ENCODE measurements around the gene VSTM2B. TPM values are rescaled to one million over a fixed set of nuclear protein-coding genes. Genes with fewer than 3 reads are reported as not detected.

VSTM2B gene
- total and polyA plus RNA-seq, 2 of the 13 experiments (the other 11 are each of a cell fraction or from before 2014, with no cell fraction given) = not detected

DNA sequence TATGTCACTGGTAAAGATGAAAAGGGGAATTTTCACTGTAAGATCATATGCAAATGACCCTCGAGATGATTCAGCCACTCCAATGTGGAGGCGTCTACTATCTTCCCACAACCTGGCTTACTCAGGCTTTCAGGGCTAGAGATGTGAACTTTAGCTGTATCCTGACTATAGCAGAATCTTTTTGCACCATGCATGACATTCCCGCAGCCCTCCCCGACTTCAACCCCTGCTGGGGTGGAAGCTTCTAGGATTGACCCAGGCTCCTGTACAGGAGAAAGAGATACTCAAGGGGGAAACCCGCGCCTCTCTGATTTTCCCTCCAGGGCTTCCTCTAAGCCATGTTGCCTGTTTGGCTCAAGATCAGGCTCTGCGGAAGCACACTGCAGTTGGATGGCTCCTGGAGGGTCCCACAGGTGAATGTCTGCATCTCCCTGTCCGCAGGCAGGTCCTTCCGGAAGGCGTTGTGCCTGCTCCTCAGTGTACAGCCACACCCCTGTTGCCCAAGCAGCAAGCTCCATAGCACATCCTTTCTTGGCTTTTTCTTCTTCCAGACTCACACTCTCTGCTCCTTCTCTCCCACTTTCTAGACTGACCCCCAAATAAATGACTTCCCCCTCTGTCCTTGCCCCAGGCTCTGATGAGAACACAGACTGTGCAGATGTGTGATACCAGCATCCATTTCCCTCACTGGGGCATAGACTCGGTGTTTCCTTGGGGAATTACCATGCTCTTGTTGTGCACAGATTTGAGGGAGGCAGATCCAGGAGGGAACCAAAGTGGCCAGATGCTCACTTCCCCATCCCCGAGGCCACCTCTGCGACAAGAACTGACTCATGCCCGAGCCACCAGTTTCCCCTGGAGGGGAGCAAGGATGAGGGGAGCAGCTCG, 51.2 kb downstream of the VSTM2B start:
- Histone ChIP-seq H3K9me3 (ENCODE audit: low read length) (no peaks in the 10 kb centered on the region), H3K4me2 (ENCODE audit: low read depth, low read length) (no peak overlapping the region), H3K9ac (ENCODE audit: insufficient read depth, low read depth, low read length) (no peak overlapping the region), H3K36me3 (replicated peaks in 1 of 2; ENCODE audit: control insufficient read depth in 1 of 2, insufficient read depth in 2 of 2, low read length in 2 of 2) (no peaks in the 10 kb centered on the region), H3K27ac (ENCODE audit: extremely low read length, insufficient read depth, low read length) (no peak overlapping the region), H3K4me1 (ENCODE audit: insufficient read depth, low read length) (no peaks in the 10 kb centered on the region), H3K79me2 (ENCODE audit: insufficient read depth, low read length) (no peaks in the 10 kb centered on the region), H3K4me3 (replicated peaks in 1 of 3; ENCODE audit: insufficient read depth in 1 of 3, low read depth in 2 of 3, low read length in 3 of 3) (no peak overlapping the region), H2AFZ (ENCODE audit: low read length) (no peak overlapping the region), H3K27me3 (ENCODE audit: control insufficient read depth in 1 of 2, insufficient read depth in 2 of 2, low read length in 2 of 2) (peaks cover 1 to 21% of the 10 kb centered on the region in 2 experiments), H4K20me1 (ENCODE audit: insufficient read depth, low read length) (no peaks in the 10 kb centered on the region)
- ATAC-seq = no peak
- in situ Hi-C loops (cut with HindIII; ENCODE audit: extremely low pct_ligation_motif_present, low pct_unique_long_range_greater_than_20kb) = no loop called here
- intact Hi-C loops (cut with micrococcal nuclease; ENCODE audit: unreplicated experiment) = no loop called here
- CTCF ChIA-PET (ENCODE audit: low intra/inter-chr PET ratio, low total read pairs) = no interaction called here
- TF ChIP-seq STAT5B (CRISPR knock-in tag; IDR thresholded peaks at IDR 0.05) (no peak), YY1 (IDR thresholded peaks at IDR 0.05; ENCODE audit: insufficient read depth, insufficient replicate concordance, low read depth, low read length) (no peak)
- TF ChIP-seq, protein P1, sequence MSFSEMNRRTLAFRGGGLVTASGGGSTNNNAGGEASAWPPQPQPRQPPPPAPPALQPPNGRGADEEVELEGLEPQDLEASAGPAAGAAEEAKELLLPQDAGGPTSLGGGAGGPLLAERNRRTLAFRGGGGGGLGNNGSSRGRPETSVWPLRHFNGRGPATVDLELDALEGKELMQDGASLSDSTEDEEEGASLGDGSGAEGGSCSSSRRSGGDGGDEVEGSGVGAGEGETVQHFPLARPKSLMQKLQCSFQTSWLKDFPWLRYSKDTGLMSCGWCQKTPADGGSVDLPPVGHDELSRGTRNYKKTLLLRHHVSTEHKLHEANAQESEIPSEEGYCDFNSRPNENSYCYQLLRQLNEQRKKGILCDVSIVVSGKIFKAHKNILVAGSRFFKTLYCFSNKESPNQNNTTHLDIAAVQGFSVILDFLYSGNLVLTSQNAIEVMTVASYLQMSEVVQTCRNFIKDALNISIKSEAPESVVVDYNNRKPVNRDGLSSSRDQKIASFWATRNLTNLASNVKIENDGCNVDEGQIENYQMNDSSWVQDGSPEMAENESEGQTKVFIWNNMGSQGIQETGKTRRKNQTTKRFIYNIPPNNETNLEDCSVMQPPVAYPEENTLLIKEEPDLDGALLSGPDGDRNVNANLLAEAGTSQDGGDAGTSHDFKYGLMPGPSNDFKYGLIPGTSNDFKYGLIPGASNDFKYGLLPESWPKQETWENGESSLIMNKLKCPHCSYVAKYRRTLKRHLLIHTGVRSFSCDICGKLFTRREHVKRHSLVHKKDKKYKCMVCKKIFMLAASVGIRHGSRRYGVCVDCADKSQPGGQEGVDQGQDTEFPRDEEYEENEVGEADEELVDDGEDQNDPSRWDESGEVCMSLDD (CRISPR knock-in tag; IDR thresholded peaks at IDR 0.05; ENCODE audit: borderline replicate concordance) = no peak
- no peak for DNase-seq (ENCODE audit: low spot score)
- WGBS (ENCODE audit: low lambda C conversion rate) = 29% methylated on average over 10 of the region's 15 CpGs
- FAIRE-seq = no peak
- BruUV-seq (replicated peaks) = no TSS peak
- POLR2A ChIA-PET = no interaction called here

DNA sequence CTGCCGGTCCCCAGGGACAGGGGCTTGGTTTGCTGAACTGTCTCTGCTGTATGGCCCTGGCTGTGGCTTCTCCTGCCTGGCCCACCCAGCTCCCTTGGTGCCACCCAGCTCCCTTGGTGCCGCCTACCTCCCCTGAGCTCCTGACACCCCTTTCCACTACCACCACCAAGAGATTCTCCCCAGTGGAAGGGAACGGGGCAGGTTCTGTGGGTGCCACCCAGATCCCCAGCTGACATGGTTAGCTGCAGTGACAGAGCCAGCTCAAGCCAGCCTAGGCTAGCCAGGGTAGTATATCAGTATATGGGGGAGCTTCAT, 51.8 kb downstream of the VSTM2B start:
- Histone ChIP-seq H3K36me3 (replicated peaks in 1 of 2; ENCODE audit: control insufficient read depth in 1 of 2, insufficient read depth in 2 of 2, low read length in 2 of 2) (no peaks in the 10 kb centered on the region), H3K27ac (ENCODE audit: extremely low read length, insufficient read depth, low read length) (no peak overlapping the region), H3K9me3 (ENCODE audit: low read length) (no peaks in the 10 kb centered on the region), H3K4me2 (ENCODE audit: low read depth, low read length) (no peak overlapping the region), H3K9ac (ENCODE audit: insufficient read depth, low read depth, low read length) (no peak overlapping the region), H3K79me2 (ENCODE audit: insufficient read depth, low read length) (no peaks in the 10 kb centered on the region), H2AFZ (ENCODE audit: low read length) (no peak overlapping the region), H3K4me1 (ENCODE audit: insufficient read depth, low read length) (no peaks in the 10 kb centered on the region), H4K20me1 (ENCODE audit: insufficient read depth, low read length) (no peaks in the 10 kb centered on the region), H3K27me3 (ENCODE audit: control insufficient read depth in 1 of 2, insufficient read depth in 2 of 2, low read length in 2 of 2) (peaks cover 1 to 21% of the 10 kb centered on the region in 2 experiments), H3K4me3 (replicated peaks in 1 of 3; ENCODE audit: insufficient read depth in 1 of 3, low read depth in 2 of 3, low read length in 3 of 3) (no peak overlapping the region)
- no peak for FAIRE-seq
- ChIA-PET POLR2A (no interaction called here), CTCF (ENCODE audit: low intra/inter-chr PET ratio, low total read pairs) (no interaction called here)
- 0% methylated on average over 2 of the region's 3 CpGs for WGBS (ENCODE audit: low lambda C conversion rate)
- in situ Hi-C loops (cut with HindIII; ENCODE audit: extremely low pct_ligation_motif_present, low pct_unique_long_range_greater_than_20kb) (no loop called here), intact Hi-C loops (cut with micrococcal nuclease; ENCODE audit: unreplicated experiment) (no loop called here)
- ATAC-seq = no peak
- no TSS peak for BruUV-seq (replicated peaks)
- DNase-seq (ENCODE audit: low spot score) = no peak
- TF ChIP-seq SIN3A (IDR thresholded peaks at IDR 0.05; ENCODE audit: borderline replicate concordance, low read depth, low read length) (no peak), ISX (CRISPR knock-in tag; conservative IDR thresholded peaks at IDR 0.05) (no peak), ZNF766 (CRISPR knock-in tag; IDR thresholded peaks at IDR 0.05; ENCODE audit: borderline replicate concordance) (no peak), ZNF296 (CRISPR knock-in tag; conservative IDR thresholded peaks at IDR 0.05) (no peak), NR1H2 (CRISPR knock-in tag; IDR thresholded peaks at IDR 0.05; ENCODE audit: borderline replicate concordance, low read depth) (no peak), MBNL3 (CRISPR knock-in tag; conservative IDR thresholded peaks at IDR 0.05) (no peak)
- TF ChIP-seq, protein P2, sequence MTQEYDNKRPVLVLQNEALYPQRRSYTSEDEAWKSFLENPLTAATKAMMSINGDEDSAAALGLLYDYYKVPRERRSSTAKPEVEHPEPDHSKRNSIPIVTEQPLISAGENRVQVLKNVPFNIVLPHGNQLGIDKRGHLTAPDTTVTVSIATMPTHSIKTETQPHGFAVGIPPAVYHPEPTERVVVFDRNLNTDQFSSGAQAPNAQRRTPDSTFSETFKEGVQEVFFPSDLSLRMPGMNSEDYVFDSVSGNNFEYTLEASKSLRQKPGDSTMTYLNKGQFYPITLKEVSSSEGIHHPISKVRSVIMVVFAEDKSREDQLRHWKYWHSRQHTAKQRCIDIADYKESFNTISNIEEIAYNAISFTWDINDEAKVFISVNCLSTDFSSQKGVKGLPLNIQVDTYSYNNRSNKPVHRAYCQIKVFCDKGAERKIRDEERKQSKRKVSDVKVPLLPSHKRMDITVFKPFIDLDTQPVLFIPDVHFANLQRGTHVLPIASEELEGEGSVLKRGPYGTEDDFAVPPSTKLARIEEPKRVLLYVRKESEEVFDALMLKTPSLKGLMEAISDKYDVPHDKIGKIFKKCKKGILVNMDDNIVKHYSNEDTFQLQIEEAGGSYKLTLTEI (CRISPR knock-in tag; conservative IDR thresholded peaks at IDR 0.05) = no peak
- TF ChIP-seq, protein P3, sequence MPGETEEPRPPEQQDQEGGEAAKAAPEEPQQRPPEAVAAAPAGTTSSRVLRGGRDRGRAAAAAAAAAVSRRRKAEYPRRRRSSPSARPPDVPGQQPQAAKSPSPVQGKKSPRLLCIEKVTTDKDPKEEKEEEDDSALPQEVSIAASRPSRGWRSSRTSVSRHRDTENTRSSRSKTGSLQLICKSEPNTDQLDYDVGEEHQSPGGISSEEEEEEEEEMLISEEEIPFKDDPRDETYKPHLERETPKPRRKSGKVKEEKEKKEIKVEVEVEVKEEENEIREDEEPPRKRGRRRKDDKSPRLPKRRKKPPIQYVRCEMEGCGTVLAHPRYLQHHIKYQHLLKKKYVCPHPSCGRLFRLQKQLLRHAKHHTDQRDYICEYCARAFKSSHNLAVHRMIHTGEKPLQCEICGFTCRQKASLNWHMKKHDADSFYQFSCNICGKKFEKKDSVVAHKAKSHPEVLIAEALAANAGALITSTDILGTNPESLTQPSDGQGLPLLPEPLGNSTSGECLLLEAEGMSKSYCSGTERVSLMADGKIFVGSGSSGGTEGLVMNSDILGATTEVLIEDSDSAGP (CRISPR knock-in tag; IDR thresholded peaks at IDR 0.05; ENCODE audit: borderline replicate concordance) = no peak
